Fibroblast of lung (primary cell): ENCODE data around the gene LRP1-AS. TPM values are rescaled to one million over a fixed set of nuclear protein-coding genes. Genes with fewer than 3 reads are reported as not detected.

Experiments used
- DNase-seq, 2 donors: peaks; one replicate each; pipeline versions ENCODE4 v3.0.0 to v3.0.0-alpha.2; 2010; ENCODE audit warnings: low read depth in 2 of 2
- H2AFZ ChIP-seq: 2 replicates; pipeline ENCODE4 v1.5.1; 2012; ENCODE audit warnings: low read length, control low read depth, inconsistent platforms
- H3K27ac ChIP-seq: 2 replicates; pipeline ENCODE4 v1.5.1; 2011; ENCODE audit warnings: low read length, control low read depth; ENCODE audit not compliant: insufficient read depth
- H3K27me3 ChIP-seq: 2 replicates; pipeline ENCODE4 v1.5.1; 2011; ENCODE audit warnings: mild to moderate bottlenecking, low read length; ENCODE audit not compliant: control insufficient read depth, insufficient read depth
- H3K36me3 ChIP-seq: 2 replicates; pipeline ENCODE4 v1.5.1; 2011; ENCODE audit warnings: low read length; ENCODE audit not compliant: control insufficient read depth, insufficient read depth
- H3K4me1 ChIP-seq: 2 replicates; pipeline ENCODE4 v1.5.1; 2011; ENCODE audit warnings: low read length; ENCODE audit not compliant: control insufficient read depth, insufficient read depth; ENCODE audit errors: extremely low read depth
- H3K4me2 ChIP-seq: 2 replicates; pipeline ENCODE4 v1.5.1; 2011; ENCODE audit warnings: low read length, control low read depth; ENCODE audit not compliant: insufficient read depth; ENCODE audit errors: extremely low read depth
- H3K4me3 ChIP-seq, 4 experiments: fragments of 200-600 bp in 1 of 4; sonication (generic) in 1 of 4; replicated peaks in 1 of 4; 2 replicates each; pipeline ENCODE4 v1.5.1; 2011 to 2016; ENCODE audit warnings: low read length in 4 of 4, low read depth in 3 of 4, mild to moderate bottlenecking in 3 of 4, control low read depth in 2 of 4, inconsistent platforms in 1 of 4, mixed read lengths in 1 of 4; ENCODE audit not compliant: insufficient read depth in 1 of 4; ENCODE audit errors: control extremely low read depth in 1 of 4
- H3K79me2 ChIP-seq: 2 replicates; pipeline ENCODE4 v1.5.1; 2012; ENCODE audit warnings: mild to moderate bottlenecking, low read length, inconsistent platforms; ENCODE audit not compliant: control insufficient read depth, insufficient read depth
- H3K9ac ChIP-seq: 2 replicates; pipeline ENCODE4 v1.5.1; 2011; ENCODE audit warnings: mild to moderate bottlenecking, low read length, control low read depth; ENCODE audit not compliant: insufficient read depth
- H3K9me3 ChIP-seq: 2 replicates; pipeline ENCODE4 v1.5.1; 2012; ENCODE audit warnings: low read depth, low read length; ENCODE audit not compliant: control insufficient read depth, insufficient read depth
- H4K20me1 ChIP-seq: 2 replicates; pipeline ENCODE4 v1.5.1; 2011; ENCODE audit warnings: low read length; ENCODE audit not compliant: control insufficient read depth, insufficient read depth; ENCODE audit errors: extremely low read depth
- EZH2 ChIP-seq: IDR thresholded peaks from 2 replicates; pipeline ENCODE4 v1.5.1; 2012; ENCODE audit warnings: low read length, control low read depth, mild to moderate bottlenecking; ENCODE audit errors: missing control alignments
- polyA plus RNA-seq, 2 donors: library from polyadenylated mRNA; depleted of rRNA in 1 of 2; stranded (reverse) in 1 of 2; unstranded in 1 of 2; fragments of >200 nt; gene quantifications; 2 replicates each; pipeline ENCODE4 v1.2.1, GENCODE V29; 2011 to 2012; ENCODE audit warnings: missing spikeins in 1 of 2
- total RNA-seq: library from RNA; depleted of rRNA; stranded (reverse); fragments of >200 nt; gene quantifications from 2 replicates; pipeline ENCODE4 v1.2.1, GENCODE V29; 2014
- TF ChIP-seq, protein P1 (sequence below), 2 donors: IDR thresholded peaks in 1 of 2; conservative IDR thresholded peaks in 1 of 2; 1 replicate in 1 of 2; 2 replicates in 1 of 2; pipeline ENCODE4 v1.5.1; 2011 to 2012; ENCODE audit warnings: low read length in 2 of 2, control low read depth in 1 of 2, inconsistent platforms in 1 of 2, low read depth in 1 of 2, mild to moderate bottlenecking in 1 of 2

The LRP1-AS gene
- total and polyA plus RNA-seq, 2 donors (not counting 1 experiment from before 2014, with no cell fraction given): not detected

DNA sequence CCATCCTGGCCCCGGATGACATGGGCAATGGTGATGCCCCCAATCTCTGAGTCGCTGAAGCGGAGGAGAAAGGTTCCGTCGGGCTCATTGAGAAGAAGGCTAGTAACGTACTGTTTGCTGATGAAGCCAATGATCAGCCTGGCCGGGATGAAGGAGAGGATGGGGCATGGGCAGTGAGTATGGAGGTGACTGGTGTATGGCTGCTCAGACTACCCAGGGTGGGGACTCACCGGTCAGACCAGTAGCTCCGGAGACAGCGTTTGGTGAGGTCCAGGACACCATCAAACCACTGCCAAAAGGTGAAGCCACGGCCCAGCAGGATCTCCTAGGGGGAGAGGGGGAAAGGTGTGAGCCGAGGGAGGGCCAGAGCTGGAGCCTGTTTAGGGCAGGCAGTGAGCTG lies 47.7 kb downstream of the LRP1-AS start:
- Histone ChIP-seq H3K27me3 (no peaks in the 10 kb centered on the region), H3K79me2 (no peaks in the 10 kb centered on the region), H3K9me3 (no peaks in the 10 kb centered on the region), H3K4me2 (no peak overlapping the region), H2AFZ (no peak overlapping the region), H3K4me3 (no peak overlapping the region), H4K20me1 (no peaks in the 10 kb centered on the region), H3K9ac (no peak overlapping the region), H3K36me3 (peaks cover 34% of the 10 kb centered on the region), H3K27ac (no peak overlapping the region), H3K4me1 (peaks cover 2% of the 10 kb centered on the region)
- no peak for DNase-seq
- TF ChIP-seq EZH2: no peak
- TF ChIP-seq, protein P1, sequence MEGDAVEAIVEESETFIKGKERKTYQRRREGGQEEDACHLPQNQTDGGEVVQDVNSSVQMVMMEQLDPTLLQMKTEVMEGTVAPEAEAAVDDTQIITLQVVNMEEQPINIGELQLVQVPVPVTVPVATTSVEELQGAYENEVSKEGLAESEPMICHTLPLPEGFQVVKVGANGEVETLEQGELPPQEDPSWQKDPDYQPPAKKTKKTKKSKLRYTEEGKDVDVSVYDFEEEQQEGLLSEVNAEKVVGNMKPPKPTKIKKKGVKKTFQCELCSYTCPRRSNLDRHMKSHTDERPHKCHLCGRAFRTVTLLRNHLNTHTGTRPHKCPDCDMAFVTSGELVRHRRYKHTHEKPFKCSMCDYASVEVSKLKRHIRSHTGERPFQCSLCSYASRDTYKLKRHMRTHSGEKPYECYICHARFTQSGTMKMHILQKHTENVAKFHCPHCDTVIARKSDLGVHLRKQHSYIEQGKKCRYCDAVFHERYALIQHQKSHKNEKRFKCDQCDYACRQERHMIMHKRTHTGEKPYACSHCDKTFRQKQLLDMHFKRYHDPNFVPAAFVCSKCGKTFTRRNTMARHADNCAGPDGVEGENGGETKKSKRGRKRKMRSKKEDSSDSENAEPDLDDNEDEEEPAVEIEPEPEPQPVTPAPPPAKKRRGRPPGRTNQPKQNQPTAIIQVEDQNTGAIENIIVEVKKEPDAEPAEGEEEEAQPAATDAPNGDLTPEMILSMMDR (conservative IDR thresholded peaks at IDR 0.05 in 1 of 2, IDR thresholded peaks at IDR 0.05 in 1 of 2; ENCODE audit: low read depth in 1 of 2, low read length in 2 of 2): no peak

DNA sequence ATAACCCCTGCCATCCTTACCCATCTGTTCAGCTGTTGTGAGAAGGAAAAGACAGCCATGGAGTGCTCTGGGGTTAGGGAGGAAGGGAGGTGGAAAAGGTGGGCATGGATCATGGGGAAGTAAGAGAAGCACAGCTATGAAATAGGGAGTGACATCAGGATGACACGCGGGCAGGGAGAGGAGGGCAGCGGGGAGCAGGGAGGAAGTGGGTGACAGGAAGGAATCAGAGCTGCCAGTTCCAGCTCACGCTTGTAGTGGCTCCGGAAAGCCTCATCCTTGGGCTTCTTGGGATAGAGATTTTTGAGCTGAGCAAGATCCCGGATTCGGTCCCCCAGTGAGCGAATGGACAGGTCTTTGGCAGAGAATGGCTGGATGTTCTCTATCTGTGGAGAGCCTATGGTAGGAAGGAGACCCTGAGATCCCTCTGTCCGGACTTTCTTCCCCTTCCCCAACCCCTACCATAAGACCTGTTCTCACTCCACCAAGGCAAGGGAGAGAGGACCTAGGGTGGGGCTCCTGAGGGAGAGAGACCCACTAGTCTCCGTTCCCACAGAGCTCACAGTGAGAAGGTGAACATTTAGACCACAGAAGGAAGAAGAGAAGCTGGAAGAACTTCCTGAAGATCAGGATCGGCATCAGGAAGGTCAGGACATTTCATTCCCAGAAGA lies 48.2 kb downstream of the LRP1-AS start:
- peaks cover 33% of the 10 kb centered on the region for H3K36me3 ChIP-seq

DNA sequence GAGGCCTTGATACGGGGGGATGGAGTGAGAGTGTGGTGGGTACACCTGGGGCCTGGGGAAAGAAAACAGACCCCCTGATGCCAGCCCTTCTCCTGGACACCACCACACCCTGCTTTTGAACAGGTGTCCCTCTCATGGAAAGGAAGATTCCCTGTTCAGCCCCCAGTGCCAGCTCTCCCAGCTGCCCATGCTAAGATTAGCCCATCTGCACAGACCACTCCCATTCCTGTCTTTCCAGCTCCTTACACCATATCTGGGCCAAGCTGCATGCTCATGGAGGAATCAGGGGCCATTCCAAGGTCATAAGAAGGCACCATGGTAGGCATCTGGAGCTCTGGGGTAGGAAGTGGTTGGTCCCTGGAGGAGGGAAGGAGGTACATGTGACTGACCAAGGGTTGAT lies 48.9 kb downstream of the LRP1-AS start:
- DNase-seq: no peak
- H3K4me1 ChIP-seq: peaks cover 11% of the 10 kb centered on the region
- no peak overlapping the region for H3K27ac ChIP-seq
- H3K4me2 ChIP-seq: no peak overlapping the region
- no peak overlapping the region for H3K4me3 ChIP-seq
- peaks cover 3% of the 10 kb centered on the region for H3K79me2 ChIP-seq
- H3K36me3 ChIP-seq: peaks cover 35% of the 10 kb centered on the region
- no peaks in the 10 kb centered on the region for H4K20me1 ChIP-seq
- H3K9ac ChIP-seq: no peak overlapping the region
- TF ChIP-seq EZH2: no peak
- TF ChIP-seq, protein P1 (conservative IDR thresholded peaks at IDR 0.05 in 1 of 2, IDR thresholded peaks at IDR 0.05 in 1 of 2; ENCODE audit: low read depth in 1 of 2, low read length in 2 of 2): no peak
- no peaks in the 10 kb centered on the region for H3K27me3 ChIP-seq
- H2AFZ ChIP-seq: no peak overlapping the region
- H3K9me3 ChIP-seq: no peaks in the 10 kb centered on the region

More for the DNA sequence above, 48.2 kb downstream of the LRP1-AS start:
- no peaks in the 10 kb centered on the region for H3K9me3 ChIP-seq
- no peaks in the 10 kb centered on the region for H3K27me3 ChIP-seq
- no peak overlapping the region for H3K4me3 ChIP-seq
- no peak overlapping the region for H2AFZ ChIP-seq
- peaks cover 3% of the 10 kb centered on the region for H3K79me2 ChIP-seq
- H4K20me1 ChIP-seq: no peaks in the 10 kb centered on the region
- no peak for DNase-seq
- no peak overlapping the region for H3K27ac ChIP-seq
- TF ChIP-seq, protein P1 (conservative IDR thresholded peaks at IDR 0.05 in 1 of 2, IDR thresholded peaks at IDR 0.05 in 1 of 2; ENCODE audit: low read depth in 1 of 2, low read length in 2 of 2): no peak
- no peak for TF ChIP-seq EZH2
- peaks cover 7% of the 10 kb centered on the region for H3K4me1 ChIP-seq
- H3K9ac ChIP-seq: no peak overlapping the region
- no peak overlapping the region for H3K4me2 ChIP-seq
